Middle frontal gyrus (tissue), 1 donor: ENCODE data around the gene HEATR5A.
"Not testable (repeated sequence)": the region's sequence is repeated elsewhere in the genome, so short reads cannot be mapped to it uniquely, and the experiment has no call there.

Experiments
- DNase-seq: peaks from one replicate; pipeline ENCODE4 v3.0.0-alpha.2; 2015; ENCODE audit warnings: low spot score; ENCODE audit errors: extremely low spot score

The HEATR5A gene

GRCh38 chr14:31329876-31330521 is 90.4 kb downstream of the HEATR5A start:
- DNase-seq, result not testable (repeated sequence)

GRCh38 chr14:31326111-31326510 is 94.2 kb downstream of the HEATR5A start:
- DNase-seq, result no peak

GRCh38 chr14:31323419-31323818 is 96.9 kb downstream of the HEATR5A start:
- no peak for DNase-seq

GRCh38 chr14:31320922-31321766 is 99.2 kb downstream of the HEATR5A start:
- no peak for DNase-seq

GRCh38 chr14:31320216-31320615 is 100.1 kb downstream of the HEATR5A start:
- DNase-seq, result no peak

GRCh38 chr14:31319701-31320100 is 100.6 kb downstream of the HEATR5A start:
- DNase-seq, result no peak

GRCh38 chr14:31312934-31313333 is 107.4 kb downstream of the HEATR5A start:
- DNase-seq, result no peak

- DNase-seq, result not testable (repeated sequence)
Observed at GRCh38 chr14:31312370-31312769, 108.0 kb downstream of the HEATR5A start.

GRCh38 chr14:31307618-31308017 is 112.7 kb downstream of the HEATR5A start:
- no peak for DNase-seq

GRCh38 chr14:31307198-31307597 is 113.2 kb downstream of the HEATR5A start:
- DNase-seq, result no peak

- DNase-seq, result no peak
Observed at GRCh38 chr14:31303654-31304053, 116.7 kb downstream of the HEATR5A start.

- no peak for DNase-seq
Observed at GRCh38 chr14:31300883-31301282, 119.5 kb downstream of the HEATR5A start.

- DNase-seq, result no peak
Observed at GRCh38 chr14:31300296-31300695, 120.1 kb downstream of the HEATR5A start.

- DNase-seq, result no peak
Observed at GRCh38 chr14:31297701-31298344, 122.5 kb downstream of the HEATR5A start.

- no peak for DNase-seq
Observed at GRCh38 chr14:31297112-31297511, 123.2 kb downstream of the HEATR5A start.

GRCh38 chr14:31294746-31295405 is 125.5 kb downstream of the HEATR5A start:
- DNase-seq, result no peak

- no peak for DNase-seq
Observed at GRCh38 chr14:31292937-31293616, 127.3 kb downstream of the HEATR5A start.

GRCh38 chr14:31291210-31291609 is 129.1 kb downstream of the HEATR5A start:
- no peak for DNase-seq

GRCh38 chr14:31287294-31287972 is 132.9 kb downstream of the HEATR5A start:
- DNase-seq, result no peak

- no peak for DNase-seq
Observed at GRCh38 chr14:31286456-31287293, 133.7 kb downstream of the HEATR5A start.
